ENCODE measurements around the gene PDGFRB.

DNA sequence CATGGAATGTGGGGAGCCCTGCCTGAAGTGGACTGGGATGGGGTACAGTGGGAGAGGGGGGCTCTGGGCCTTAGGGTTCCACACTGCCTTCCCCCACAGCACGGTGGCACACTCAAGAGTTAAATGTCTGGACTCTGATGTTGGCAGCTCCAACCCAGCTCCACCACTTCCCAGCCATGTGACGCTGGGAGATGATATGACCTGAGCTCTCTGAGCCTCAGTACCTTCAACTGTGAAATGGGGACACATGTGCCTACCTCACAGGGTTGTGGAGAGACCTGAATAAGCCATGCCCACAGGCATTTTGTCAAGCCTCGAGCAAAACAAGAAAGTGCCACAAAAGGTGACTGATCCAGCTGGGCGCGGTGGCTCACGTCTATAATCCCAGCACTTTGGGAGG lies 3.4 kb upstream of the PDGFRB start:
- TF ChIP-seq, protein P1, sequence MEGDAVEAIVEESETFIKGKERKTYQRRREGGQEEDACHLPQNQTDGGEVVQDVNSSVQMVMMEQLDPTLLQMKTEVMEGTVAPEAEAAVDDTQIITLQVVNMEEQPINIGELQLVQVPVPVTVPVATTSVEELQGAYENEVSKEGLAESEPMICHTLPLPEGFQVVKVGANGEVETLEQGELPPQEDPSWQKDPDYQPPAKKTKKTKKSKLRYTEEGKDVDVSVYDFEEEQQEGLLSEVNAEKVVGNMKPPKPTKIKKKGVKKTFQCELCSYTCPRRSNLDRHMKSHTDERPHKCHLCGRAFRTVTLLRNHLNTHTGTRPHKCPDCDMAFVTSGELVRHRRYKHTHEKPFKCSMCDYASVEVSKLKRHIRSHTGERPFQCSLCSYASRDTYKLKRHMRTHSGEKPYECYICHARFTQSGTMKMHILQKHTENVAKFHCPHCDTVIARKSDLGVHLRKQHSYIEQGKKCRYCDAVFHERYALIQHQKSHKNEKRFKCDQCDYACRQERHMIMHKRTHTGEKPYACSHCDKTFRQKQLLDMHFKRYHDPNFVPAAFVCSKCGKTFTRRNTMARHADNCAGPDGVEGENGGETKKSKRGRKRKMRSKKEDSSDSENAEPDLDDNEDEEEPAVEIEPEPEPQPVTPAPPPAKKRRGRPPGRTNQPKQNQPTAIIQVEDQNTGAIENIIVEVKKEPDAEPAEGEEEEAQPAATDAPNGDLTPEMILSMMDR (IDR thresholded peaks at IDR 0.05), result no peak
- no peak for TF ChIP-seq POLR2AphosphoS5 (IDR thresholded peaks at IDR 0.05)
